Astrocyte (in vitro differentiated cells and primary cell): Measurements from ENCODE around the gene MMP17. TPM values are rescaled to one million over a fixed set of nuclear protein-coding genes. Genes with fewer than 3 reads are reported as not detected.

Experiments used
- DNase-seq: peaks from one replicate; pipeline ENCODE4 v3.0.0-alpha.2; 2010; ENCODE audit warnings: low read depth
- FAIRE-seq: peaks from 2 replicates; lab custom pipeline; 2011; peaks lifted over from hg19 to GRCh38; lab: Jason Lieb, UNC
- H2AFZ ChIP-seq: 2 replicates; pipeline ENCODE4 v1.6.0; 2012; ENCODE audit warnings: low read depth, low read length, inconsistent platforms
- H3K27ac ChIP-seq: 2 replicates; pipeline ENCODE4 v1.5.1; 2011; ENCODE audit warnings: low read depth, low read length, inconsistent platforms
- H3K27me3 ChIP-seq: 2 replicates; pipeline ENCODE4 v1.6.0; 2011; ENCODE audit warnings: low read length, inconsistent platforms; ENCODE audit not compliant: insufficient read depth
- H3K36me3 ChIP-seq: 2 replicates; pipeline ENCODE4 v1.5.1; 2011; ENCODE audit warnings: low read length, inconsistent platforms; ENCODE audit not compliant: insufficient read depth
- H3K4me1 ChIP-seq: 2 replicates; pipeline ENCODE4 v1.5.1; 2011; ENCODE audit warnings: low read length, inconsistent platforms; ENCODE audit not compliant: insufficient read depth
- H3K4me2 ChIP-seq: 2 replicates; pipeline ENCODE4 v1.6.0; 2012; ENCODE audit warnings: low read length, inconsistent platforms
- H3K4me3 ChIP-seq: 2 replicates; pipeline ENCODE4 v1.5.1; 2011; ENCODE audit warnings: low read depth, mild to moderate bottlenecking, low read length, inconsistent platforms; ENCODE audit not compliant: insufficient read depth
- H3K79me2 ChIP-seq: 2 replicates; pipeline ENCODE4 v1.6.0; 2012; ENCODE audit warnings: mild to moderate bottlenecking, low read length, inconsistent platforms; ENCODE audit not compliant: insufficient read depth
- H3K9ac ChIP-seq: 2 replicates; pipeline ENCODE4 v1.6.0; 2012; ENCODE audit warnings: mild to moderate bottlenecking, low read length, inconsistent platforms
- H3K9me3 ChIP-seq: 2 replicates; pipeline ENCODE4 v1.5.1; 2012; ENCODE audit warnings: low read depth, mild to moderate bottlenecking, low read length, inconsistent platforms; ENCODE audit not compliant: insufficient read depth
- H4K20me1 ChIP-seq: 2 replicates; pipeline ENCODE4 v1.6.0; 2012; ENCODE audit warnings: low read length, inconsistent platforms; ENCODE audit not compliant: insufficient read depth
- H3K27ac Mint-ChIP-seq: one replicate; pipeline ENCODE4 v1.8.0; 2021; ENCODE audit warnings: mild to moderate bottlenecking, mixed read lengths; ENCODE audit not compliant: unreplicated experiment
- H3K27me3 Mint-ChIP-seq: one replicate; pipeline ENCODE4 v1.8.0; 2021; ENCODE audit warnings: low read depth, mixed read lengths; ENCODE audit not compliant: unreplicated experiment
- H3K36me3 Mint-ChIP-seq: one replicate; pipeline ENCODE4 v1.8.0; 2021; ENCODE audit warnings: low read depth, mixed read lengths; ENCODE audit not compliant: unreplicated experiment
- H3K4me1 Mint-ChIP-seq: one replicate; pipeline ENCODE4 v1.8.0; 2021; ENCODE audit warnings: low read depth, mixed read lengths; ENCODE audit not compliant: unreplicated experiment
- H3K4me3 Mint-ChIP-seq: one replicate; pipeline ENCODE4 v1.8.0; 2021; ENCODE audit warnings: mild to moderate bottlenecking, moderate library complexity, mixed read lengths; ENCODE audit not compliant: unreplicated experiment
- H3K9me3 Mint-ChIP-seq: one replicate; pipeline ENCODE4 v1.8.0; 2021; ENCODE audit warnings: mild to moderate bottlenecking, mixed read lengths; ENCODE audit not compliant: unreplicated experiment
- EZH2 ChIP-seq: IDR thresholded peaks from 2 replicates; pipeline ENCODE4 v1.6.1; 2012; ENCODE audit warnings: mild to moderate bottlenecking, low read length, inconsistent platforms; ENCODE audit not compliant: insufficient read depth
- total RNA-seq: library from RNA; stranded (reverse); gene quantifications from 2 replicates; pipeline ENCODE4 v1.2.1, GENCODE V29; 2021
- TF ChIP-seq, protein P1 (sequence below): IDR thresholded peaks from 2 replicates; pipeline ENCODE4 v1.5.1; 2011; ENCODE audit warnings: low read depth, mild to moderate bottlenecking, inconsistent platforms, low read length, moderate library complexity; ENCODE audit not compliant: insufficient read depth

Gene MMP17
- total RNA-seq, 1 donor from 2014 or later = 8.4 TPM

DNA sequence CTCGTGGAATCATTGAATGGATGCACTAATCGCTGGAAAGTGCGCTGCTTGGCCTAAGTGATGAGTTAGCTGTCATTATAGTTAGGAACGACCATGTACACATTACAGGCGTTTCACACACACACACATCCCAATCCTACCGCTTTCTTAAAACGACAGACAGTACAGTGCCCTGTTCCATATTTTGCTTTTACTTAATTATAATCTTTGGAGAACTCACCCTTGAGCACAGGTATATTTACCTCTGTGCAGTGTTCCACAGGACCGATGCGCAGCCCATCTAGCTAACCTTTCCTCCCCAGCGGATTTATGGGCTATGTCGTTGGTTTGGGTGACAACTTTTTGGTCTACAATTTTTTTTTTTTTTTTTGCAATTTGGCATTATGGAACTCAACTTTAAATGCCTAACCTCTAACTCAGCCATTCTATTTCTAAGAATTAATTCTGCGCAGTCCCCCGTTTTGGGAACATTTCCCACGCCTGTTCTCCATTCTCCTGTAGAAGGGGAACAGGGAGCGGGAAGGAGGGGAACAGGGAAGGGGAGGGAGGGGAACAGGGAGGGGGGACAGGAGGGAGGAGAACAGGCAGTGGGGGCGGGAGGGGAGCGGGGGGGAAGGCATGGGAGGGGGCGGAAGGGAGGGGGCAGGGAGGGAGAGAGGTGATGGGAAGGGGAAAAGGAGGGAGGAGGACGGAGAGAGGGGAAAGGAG is 65.6 kb downstream of the MMP17 start:
- Histone ChIP-seq H3K27me3 (peaks cover under 1% of the 10 kb centered on the region), H3K4me3 (no peak overlapping the region), H3K79me2 (peaks cover 31% of the 10 kb centered on the region), H3K36me3 (no peaks in the 10 kb centered on the region), H4K20me1 (peaks cover 33% of the 10 kb centered on the region), H3K4me2 (peak overlapping the region; percentile 44), H3K9me3 (no peaks in the 10 kb centered on the region), H3K4me1 (peaks cover 17% of the 10 kb centered on the region), H2AFZ (no peak overlapping the region), H3K27ac (no peak overlapping the region), H3K9ac (no peak overlapping the region)
- no peak for DNase-seq
- H3K27me3 Mint-ChIP-seq = peaks cover 8% of the 10 kb centered on the region
- H3K36me3 Mint-ChIP-seq = peaks cover 2% of the 10 kb centered on the region
- no peak for FAIRE-seq
- peak overlapping the region; percentile 60 for H3K4me3 Mint-ChIP-seq
- no peaks in the 10 kb centered on the region for H3K4me1 Mint-ChIP-seq
- TF ChIP-seq, protein P1, sequence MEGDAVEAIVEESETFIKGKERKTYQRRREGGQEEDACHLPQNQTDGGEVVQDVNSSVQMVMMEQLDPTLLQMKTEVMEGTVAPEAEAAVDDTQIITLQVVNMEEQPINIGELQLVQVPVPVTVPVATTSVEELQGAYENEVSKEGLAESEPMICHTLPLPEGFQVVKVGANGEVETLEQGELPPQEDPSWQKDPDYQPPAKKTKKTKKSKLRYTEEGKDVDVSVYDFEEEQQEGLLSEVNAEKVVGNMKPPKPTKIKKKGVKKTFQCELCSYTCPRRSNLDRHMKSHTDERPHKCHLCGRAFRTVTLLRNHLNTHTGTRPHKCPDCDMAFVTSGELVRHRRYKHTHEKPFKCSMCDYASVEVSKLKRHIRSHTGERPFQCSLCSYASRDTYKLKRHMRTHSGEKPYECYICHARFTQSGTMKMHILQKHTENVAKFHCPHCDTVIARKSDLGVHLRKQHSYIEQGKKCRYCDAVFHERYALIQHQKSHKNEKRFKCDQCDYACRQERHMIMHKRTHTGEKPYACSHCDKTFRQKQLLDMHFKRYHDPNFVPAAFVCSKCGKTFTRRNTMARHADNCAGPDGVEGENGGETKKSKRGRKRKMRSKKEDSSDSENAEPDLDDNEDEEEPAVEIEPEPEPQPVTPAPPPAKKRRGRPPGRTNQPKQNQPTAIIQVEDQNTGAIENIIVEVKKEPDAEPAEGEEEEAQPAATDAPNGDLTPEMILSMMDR = no peak
- no peak for TF ChIP-seq EZH2
- H3K9me3 Mint-ChIP-seq = no peaks in the 10 kb centered on the region
- H3K27ac Mint-ChIP-seq = no peak overlapping the region

DNA sequence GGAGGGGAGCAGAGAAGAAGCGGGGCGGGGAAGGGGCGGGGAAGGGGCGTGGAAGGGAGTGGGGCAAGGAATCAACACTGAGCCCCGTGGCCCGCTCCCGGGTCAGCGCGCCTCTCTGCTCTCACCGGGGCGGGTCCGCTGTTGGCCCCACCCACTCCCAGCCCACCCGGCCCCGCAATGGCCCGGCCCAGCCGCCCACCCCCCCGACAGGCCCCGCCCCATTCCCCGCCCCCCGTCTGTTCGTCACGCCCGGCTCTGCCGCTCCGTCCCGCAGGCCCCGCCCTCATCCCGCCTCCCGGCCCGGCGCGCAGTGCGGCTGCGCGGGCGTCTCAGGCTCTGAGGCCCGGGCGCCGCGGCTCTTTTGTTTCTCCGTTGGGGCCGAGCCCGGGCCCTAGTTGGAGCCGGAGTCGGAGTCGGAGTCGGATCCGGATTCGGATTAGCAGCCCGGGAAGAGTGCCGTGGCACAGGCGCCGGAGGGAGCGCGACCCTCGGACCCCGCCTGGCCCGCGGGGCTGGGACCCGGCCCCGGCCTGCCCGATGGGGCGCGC is 66.2 kb downstream of the MMP17 start, which contains the start of gene ULK1:
Gene ULK1 (plus strand): TSS at position 310 of the 548 bp plus-strand sequence. CDS start 380 bp downstream, outside the sequence.
- Histone ChIP-seq H3K9ac (peak within 1 kb of the TSS; percentile 90), H3K27ac (peak within 1 kb of the TSS; percentile 91), H3K4me3 (peak within 1 kb of the TSS; percentile 70), H3K4me2 (peak within 1 kb of the TSS; percentile 100), H3K79me2 (peaks cover 31% of the 10 kb centered on the region), H3K36me3 (no peaks in the 10 kb centered on the region), H3K9me3 (no peaks in the 10 kb centered on the region), H3K4me1 (peaks cover 17% of the 10 kb centered on the region), H2AFZ (peak within 1 kb of the TSS; percentile 47), H4K20me1 (peaks cover 33% of the 10 kb centered on the region), H3K27me3 (no peaks in the 10 kb centered on the region)
- H3K9me3 Mint-ChIP-seq = no peaks in the 10 kb centered on the region
- DNase-seq (peak; percentile 56), FAIRE-seq (no peak)
- peak within 1 kb of the TSS; percentile 81 for H3K27ac Mint-ChIP-seq
- peaks cover 3% of the 10 kb centered on the region for H3K27me3 Mint-ChIP-seq
- TF ChIP-seq, protein P1 = no peak
- TF ChIP-seq EZH2 = no peak
- peaks cover 2% of the 10 kb centered on the region for H3K36me3 Mint-ChIP-seq
- H3K4me3 Mint-ChIP-seq = peak within 1 kb of the TSS; percentile 87
- H3K4me1 Mint-ChIP-seq = no peaks in the 10 kb centered on the region
